Right lobe of liver (tissue), 4 donors: ENCODE results near the gene OR11H7.
"Not testable (repeated sequence)": the region's sequence is repeated elsewhere in the genome, so short reads cannot be mapped to it uniquely, and the experiment has no call there.

ENCODE experiments used
- POLR2A ChIP-seq: fragments of 450-650 bp; IDR thresholded peaks from one replicate; pipeline ENCODE4 v1.6.1; 2017; ENCODE audit warnings: antibody characterized with exemption, mild to moderate bottlenecking
- TF ChIP-seq, protein P1 (sequence below), 4 donors: fragments of 200-600 bp in 3 of 4; fragments of 450-650 bp in 1 of 4; IDR thresholded peaks; one replicate each; pipeline versions ENCODE4 v1.5.1 to v1.8.0; 2016 to 2022; ENCODE audit warnings: antibody characterized with exemption in 4 of 4, mild to moderate bottlenecking in 2 of 4
- donor health status: DM: no; HTN: no; CAD: no.
- donor health status: DM: no; HTN: no; CAD: no.
- donor health status: DM: no; HTN: yes; CAD: no.

DNA sequence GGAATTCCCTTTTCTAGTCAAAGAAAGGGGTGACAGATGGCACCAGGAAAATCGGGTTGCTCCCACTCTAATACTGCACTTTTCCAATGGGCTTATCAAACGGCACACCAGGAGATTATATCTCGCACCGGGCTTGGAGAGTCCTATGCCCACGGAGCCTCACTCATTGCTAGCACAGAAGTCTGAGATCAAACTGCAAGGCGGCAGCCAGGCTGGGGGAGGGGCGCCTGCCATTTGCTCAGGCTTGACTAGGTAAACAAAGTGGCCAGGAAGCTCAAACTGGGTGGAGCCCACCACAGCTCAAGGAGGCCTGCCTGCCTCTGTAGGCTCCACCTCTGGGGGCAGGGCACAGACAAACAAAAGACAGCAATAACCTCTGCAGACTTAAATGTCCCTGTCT lies 51.5 kb downstream of the OR11H7 start:
- TF ChIP-seq, protein P1, sequence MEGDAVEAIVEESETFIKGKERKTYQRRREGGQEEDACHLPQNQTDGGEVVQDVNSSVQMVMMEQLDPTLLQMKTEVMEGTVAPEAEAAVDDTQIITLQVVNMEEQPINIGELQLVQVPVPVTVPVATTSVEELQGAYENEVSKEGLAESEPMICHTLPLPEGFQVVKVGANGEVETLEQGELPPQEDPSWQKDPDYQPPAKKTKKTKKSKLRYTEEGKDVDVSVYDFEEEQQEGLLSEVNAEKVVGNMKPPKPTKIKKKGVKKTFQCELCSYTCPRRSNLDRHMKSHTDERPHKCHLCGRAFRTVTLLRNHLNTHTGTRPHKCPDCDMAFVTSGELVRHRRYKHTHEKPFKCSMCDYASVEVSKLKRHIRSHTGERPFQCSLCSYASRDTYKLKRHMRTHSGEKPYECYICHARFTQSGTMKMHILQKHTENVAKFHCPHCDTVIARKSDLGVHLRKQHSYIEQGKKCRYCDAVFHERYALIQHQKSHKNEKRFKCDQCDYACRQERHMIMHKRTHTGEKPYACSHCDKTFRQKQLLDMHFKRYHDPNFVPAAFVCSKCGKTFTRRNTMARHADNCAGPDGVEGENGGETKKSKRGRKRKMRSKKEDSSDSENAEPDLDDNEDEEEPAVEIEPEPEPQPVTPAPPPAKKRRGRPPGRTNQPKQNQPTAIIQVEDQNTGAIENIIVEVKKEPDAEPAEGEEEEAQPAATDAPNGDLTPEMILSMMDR (IDR thresholded peaks at IDR 0.05) = not testable (repeated sequence)
- TF ChIP-seq POLR2A = not testable (repeated sequence)
